Measurements from ENCODE around the gene WSCD1.

Gene WSCD1

GRCh38 chr17:6086603-6087400 lies 16.6 kb downstream of the WSCD1 start:
- DNase-seq: no peak

DNA sequence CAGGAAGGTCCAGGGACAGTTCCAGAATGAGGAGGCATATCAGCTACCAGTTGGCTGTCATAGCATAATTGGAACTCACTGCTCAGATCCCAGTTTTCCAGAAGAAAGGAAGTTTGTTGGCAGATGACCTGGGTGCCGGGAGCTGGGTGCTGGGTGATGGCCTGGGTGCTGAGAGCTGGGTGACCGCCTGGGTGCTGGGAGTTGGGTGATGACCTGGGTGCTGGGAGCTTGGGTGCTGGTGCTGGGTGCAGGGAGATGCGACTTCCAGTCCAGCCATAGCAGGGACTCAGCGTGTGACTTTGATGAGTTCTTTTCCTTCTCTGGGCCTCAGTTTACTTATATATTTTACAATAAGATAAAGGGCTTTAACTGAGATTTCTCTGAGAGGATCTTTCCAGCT lies 18.0 kb downstream of the WSCD1 start:
- no peak for DNase-seq

- DNase-seq: no peak
These were observed 20.1 kb downstream of the WSCD1 start for GRCh38 chr17:6090253-6090652.

- no peak for DNase-seq
These were observed 22.2 kb downstream of the WSCD1 start for GRCh38 chr17:6092182-6092902.

DNA sequence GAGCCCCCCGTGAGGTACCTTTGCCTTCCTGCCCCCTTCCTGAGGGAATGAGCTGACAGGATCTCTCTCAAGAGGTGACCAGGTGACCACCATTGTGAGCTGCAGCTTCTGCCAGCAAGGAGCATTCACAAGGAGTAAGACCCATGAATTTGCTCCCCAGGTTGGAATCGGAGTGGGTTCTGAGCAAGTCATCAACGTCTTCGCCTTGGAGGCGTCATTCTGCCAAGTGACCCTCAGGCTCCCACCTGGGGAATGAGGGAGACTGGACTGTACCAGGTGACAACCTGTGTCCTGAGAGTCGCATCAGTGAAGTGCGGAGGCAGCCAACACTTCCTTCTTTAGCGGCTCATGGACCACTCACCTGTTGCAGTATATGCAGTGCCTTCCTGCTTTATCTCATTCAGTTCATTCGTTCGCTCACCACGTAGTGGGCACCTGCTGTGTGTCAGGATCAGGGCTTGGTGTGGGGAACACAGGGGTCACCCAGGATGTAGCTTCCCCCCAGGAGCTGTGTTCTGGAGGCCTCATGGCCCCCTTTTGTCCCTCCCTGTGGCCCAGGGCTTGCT lies 22.8 kb downstream of the WSCD1 start:
- no peak for DNase-seq

- no peak for DNase-seq
These were observed 24.3 kb downstream of the WSCD1 start for GRCh38 chr17:6094453-6094852.

DNA sequence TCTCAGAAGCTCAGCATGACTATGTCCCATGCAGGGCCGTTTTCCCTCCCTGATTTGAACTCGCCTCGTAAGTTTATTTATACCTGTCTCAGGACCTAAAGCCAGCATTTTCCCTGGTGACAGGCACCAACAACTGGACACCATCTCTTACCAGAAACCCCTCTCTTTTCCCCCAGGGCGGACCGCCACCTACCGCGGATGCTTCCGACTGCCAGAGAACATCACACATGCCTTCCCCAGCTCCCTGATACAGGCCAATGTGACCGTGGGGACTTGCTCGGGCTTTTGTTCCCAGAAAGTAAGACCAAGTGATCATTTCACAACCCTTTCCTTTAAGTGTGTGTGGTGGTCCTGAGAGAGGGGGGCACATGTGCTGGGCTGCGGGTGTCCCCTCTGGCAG lies 24.7 kb downstream of the WSCD1 start:
- DNase-seq: no peak

GRCh38 chr17:6095501-6095900 lies 25.3 kb downstream of the WSCD1 start:
- no peak for DNase-seq

GRCh38 chr17:6096201-6097004 lies 26.2 kb downstream of the WSCD1 start:
- DNase-seq: no peak

GRCh38 chr17:6097005-6097279 lies 26.8 kb downstream of the WSCD1 start:
- DNase-seq: no peak

DNA sequence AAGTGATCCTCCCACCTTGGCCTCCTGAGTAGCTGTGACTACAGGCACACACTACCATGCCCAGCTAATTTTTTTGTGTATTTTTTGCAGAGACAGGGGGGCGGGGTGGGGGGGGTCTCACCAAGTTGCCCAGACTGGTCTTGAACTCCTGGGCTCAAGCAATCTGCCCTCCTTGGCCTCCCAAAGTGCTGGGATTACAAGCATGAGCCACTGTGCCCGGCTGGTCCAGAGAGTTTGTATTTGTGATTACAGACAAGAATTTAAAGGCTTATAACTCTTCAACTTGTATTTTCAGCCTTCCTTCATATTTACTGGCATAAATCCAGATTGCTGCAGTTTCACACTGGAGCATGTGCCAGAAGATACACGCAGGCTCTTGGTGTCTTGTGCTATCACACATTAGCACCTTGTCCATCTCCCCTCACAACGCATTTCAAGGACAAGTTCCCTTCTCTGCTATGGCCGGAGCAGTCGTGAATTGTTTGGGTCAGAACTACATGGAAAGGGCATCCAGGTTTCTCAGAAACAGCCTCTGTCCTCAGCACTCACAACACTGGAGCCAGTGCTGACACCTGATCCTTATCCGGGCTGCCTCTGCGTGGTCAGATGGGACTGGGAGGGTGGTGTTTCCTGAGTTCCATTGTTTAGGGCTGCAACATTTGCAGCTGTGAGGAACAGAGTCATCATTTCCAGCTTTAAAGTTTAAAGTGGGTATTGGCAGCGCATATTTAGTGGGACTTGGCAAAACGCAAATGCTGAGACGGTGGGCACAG lies 28.1 kb downstream of the WSCD1 start:
- DNase-seq: no peak

DNA sequence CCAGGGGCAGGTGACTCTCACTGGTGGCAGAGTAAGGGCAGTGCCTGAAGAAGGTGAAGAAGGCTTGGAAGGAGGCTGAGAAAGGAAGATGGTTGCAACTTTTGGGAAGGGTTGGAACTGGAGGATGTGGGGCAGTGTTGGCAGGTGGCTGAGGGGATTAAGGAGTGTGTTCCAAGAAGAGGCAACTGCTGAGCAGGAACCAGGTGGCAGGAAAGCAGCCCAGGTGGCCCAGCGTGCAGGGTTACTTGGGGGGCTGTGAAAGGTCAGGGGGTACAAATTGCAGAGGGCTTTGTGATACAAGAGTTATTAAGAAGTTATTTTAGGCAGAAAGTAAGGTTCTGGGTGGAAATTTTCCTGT lies 28.6 kb downstream of the WSCD1 start:
- no peak for DNase-seq

DNA sequence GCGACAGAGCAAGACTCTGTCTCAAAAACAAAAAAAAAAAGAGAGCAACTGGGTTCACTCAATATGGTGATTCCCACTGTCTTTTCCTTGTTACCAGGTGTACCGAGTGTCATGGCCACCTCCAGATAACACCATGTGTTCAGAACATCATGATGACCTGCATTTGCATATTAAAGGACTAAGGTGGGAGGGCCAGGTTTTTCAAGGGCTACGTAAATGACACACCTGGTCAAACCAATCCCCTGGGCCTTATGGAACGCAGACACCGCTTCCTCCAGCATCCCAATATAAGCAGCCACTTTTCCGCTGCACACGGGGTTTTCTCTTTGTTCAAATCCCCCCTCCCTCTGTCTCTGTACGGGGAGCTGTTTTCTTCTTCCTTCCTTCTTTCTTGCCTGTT lies 29.3 kb downstream of the WSCD1 start:
- DNase-seq: no peak

- DNase-seq: no peak
These were observed 30.0 kb downstream of the WSCD1 start for GRCh38 chr17:6100146-6100545.

- no peak for DNase-seq
These were observed 30.8 kb downstream of the WSCD1 start for GRCh38 chr17:6100891-6101500.

DNA sequence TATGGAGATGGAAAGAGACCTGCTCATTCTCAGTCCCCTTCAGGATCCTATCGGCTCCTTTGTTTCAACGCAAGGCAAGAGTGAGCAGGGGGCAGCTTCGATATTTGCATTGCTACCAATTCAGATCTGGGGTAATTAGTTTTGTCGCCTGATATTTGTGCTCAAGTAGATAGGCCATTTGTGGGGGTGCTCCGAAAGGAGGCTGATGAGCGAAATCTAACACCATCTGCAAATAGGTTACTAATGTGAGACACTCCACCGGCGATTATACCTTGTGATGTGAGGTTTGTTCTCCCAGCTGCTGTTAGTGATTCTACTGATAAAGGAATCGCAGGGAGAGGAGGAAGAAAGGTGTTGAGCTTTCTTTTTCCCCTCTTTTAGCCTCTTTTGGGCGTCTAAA lies 31.5 kb downstream of the WSCD1 start:
- no peak for DNase-seq

DNA sequence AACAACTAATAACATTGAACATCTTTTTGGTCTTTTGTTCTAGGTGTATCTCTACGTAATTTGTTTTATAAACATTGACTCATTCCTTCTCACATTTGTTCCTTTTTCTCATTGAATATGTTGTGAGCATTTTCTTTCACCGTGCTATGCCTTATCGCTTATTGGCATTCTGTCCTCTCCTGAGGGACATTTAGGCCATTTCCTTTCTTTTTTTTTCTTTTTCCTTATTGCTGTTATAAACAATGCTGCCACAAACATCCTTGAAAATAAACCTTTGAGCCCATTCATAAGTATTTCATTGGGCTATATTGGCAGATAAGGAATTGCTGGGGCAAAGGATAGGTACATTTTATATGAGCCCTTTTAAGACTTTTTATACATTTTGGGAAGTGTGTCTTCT lies 32.4 kb downstream of the WSCD1 start:
- DNase-seq: no peak

- no peak for DNase-seq
These were observed 34.9 kb downstream of the WSCD1 start for GRCh38 chr17:6104956-6105648.

DNA sequence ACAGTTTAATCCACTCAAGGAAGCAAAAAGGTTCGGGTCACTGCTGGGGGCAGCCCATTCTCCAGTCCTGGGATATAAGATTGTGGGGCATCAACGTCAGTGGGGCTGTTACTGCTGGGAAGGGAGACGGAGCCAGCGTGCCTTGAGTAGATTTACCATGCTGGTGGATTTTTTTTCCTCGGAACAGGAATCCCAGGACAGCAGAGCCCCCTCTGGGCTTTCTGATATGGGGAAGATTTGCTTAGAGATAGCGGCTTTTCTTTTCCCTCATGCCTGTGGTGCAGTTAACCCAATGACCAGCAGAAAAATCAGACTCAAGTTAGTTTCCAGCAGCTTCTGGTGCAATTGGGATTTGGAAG lies 35.4 kb downstream of the WSCD1 start:
- no peak for DNase-seq

GRCh38 chr17:6106212-6106611 lies 36.0 kb downstream of the WSCD1 start:
- DNase-seq: no peak

GRCh38 chr17:6107791-6108190 lies 37.6 kb downstream of the WSCD1 start:
- no peak for DNase-seq

- DNase-seq: no peak
These were observed 38.2 kb downstream of the WSCD1 start for GRCh38 chr17:6108382-6108781.

All from fibroblast of skin of abdomen (primary cell).